Measurements from ENCODE around the gene CHGA.

The CHGA gene

GRCh38 chr14:92922883-92923743 lies at the start of gene CHGA:
CHGA (plus strand) TSS chr14:92923150; CDS start chr14:92923360, 210 bp downstream.
- peak; percentile 73 for DNase-seq (ENCODE audit: low spot score)

GRCh38 chr14:92874962-92875661 lies 47.8 kb upstream of the CHGA start:
- no peak for DNase-seq (ENCODE audit: low spot score)

GRCh38 chr14:92877757-92878431 lies 45.1 kb upstream of the CHGA start:
- no peak for DNase-seq (ENCODE audit: low spot score)

GRCh38 chr14:92880351-92880750 lies 42.6 kb upstream of the CHGA start:
- no peak for DNase-seq (ENCODE audit: low spot score)

- DNase-seq (ENCODE audit: low spot score): peak; percentile 45
Observed at GRCh38 chr14:92880851-92881250, 42.1 kb upstream of the CHGA start.

- DNase-seq (ENCODE audit: low spot score): no peak
Observed at GRCh38 chr14:92883066-92883465, 39.9 kb upstream of the CHGA start.

GRCh38 chr14:92884410-92884809 lies 38.5 kb upstream of the CHGA start:
- DNase-seq (ENCODE audit: low spot score): no peak

GRCh38 chr14:92885279-92886061 lies 37.5 kb upstream of the CHGA start:
- no peak for DNase-seq (ENCODE audit: low spot score)

GRCh38 chr14:92886337-92886736 lies 36.6 kb upstream of the CHGA start:
- DNase-seq (ENCODE audit: low spot score): no peak

- no peak for DNase-seq (ENCODE audit: low spot score)
Observed at GRCh38 chr14:92887157-92887556, 35.8 kb upstream of the CHGA start.

- DNase-seq (ENCODE audit: low spot score): no peak
Observed at GRCh38 chr14:92888896-92889295, 34.1 kb upstream of the CHGA start.

- no peak for DNase-seq (ENCODE audit: low spot score)
Observed at GRCh38 chr14:92890830-92891588, 31.9 kb upstream of the CHGA start.

GRCh38 chr14:92892589-92892988 lies 30.4 kb upstream of the CHGA start:
- DNase-seq (ENCODE audit: low spot score): no peak

GRCh38 chr14:92895352-92895878 lies 27.5 kb upstream of the CHGA start:
- DNase-seq (ENCODE audit: low spot score): no peak

- no peak for DNase-seq (ENCODE audit: low spot score)
Observed at GRCh38 chr14:92897922-92898565, 24.9 kb upstream of the CHGA start.

GRCh38 chr14:92898566-92899131 lies 24.3 kb upstream of the CHGA start:
- DNase-seq (ENCODE audit: low spot score): no peak

- DNase-seq (ENCODE audit: low spot score): no peak
Observed at GRCh38 chr14:92900660-92901059, 22.3 kb upstream of the CHGA start.

- DNase-seq (ENCODE audit: low spot score): no peak
Observed at GRCh38 chr14:92902191-92902590, 20.8 kb upstream of the CHGA start.

- DNase-seq (ENCODE audit: low spot score): no peak
Observed at GRCh38 chr14:92902726-92903125, 20.2 kb upstream of the CHGA start.

- no peak for DNase-seq (ENCODE audit: low spot score)
Observed at GRCh38 chr14:92903359-92903758, 19.6 kb upstream of the CHGA start.
